Osteocyte (in vitro differentiated cells): ENCODE measurements around the gene SLX4IP. TPM values are rescaled to one million over a fixed set of nuclear protein-coding genes. Genes with fewer than 3 reads are reported as not detected.
"Not testable (repeated sequence)": the region's sequence is repeated elsewhere in the genome, so short reads cannot be mapped to it uniquely, and the experiment has no call there.

Source experiments
- DNase-seq: peaks from one replicate; pipeline ENCODE4 v3.0.0; 2021; ENCODE audit warnings: mixed read lengths; ENCODE audit not compliant: unreplicated experiment; ENCODE audit errors: extremely low spot score
- H3K27ac Mint-ChIP-seq: one replicate; pipeline ENCODE4 v1.8.0; 2021; ENCODE audit warnings: mild to moderate bottlenecking, mixed read lengths; ENCODE audit not compliant: unreplicated experiment
- H3K27me3 Mint-ChIP-seq: one replicate; pipeline ENCODE4 v1.8.0; 2021; ENCODE audit warnings: mixed read lengths; ENCODE audit not compliant: unreplicated experiment
- H3K36me3 Mint-ChIP-seq: one replicate; pipeline ENCODE4 v1.8.0; 2021; ENCODE audit warnings: mixed read lengths; ENCODE audit not compliant: unreplicated experiment
- H3K4me1 Mint-ChIP-seq: one replicate; pipeline ENCODE4 v1.8.0; 2021; ENCODE audit warnings: mixed read lengths; ENCODE audit not compliant: unreplicated experiment
- H3K4me3 Mint-ChIP-seq: one replicate; pipeline ENCODE4 v1.8.0; 2021; ENCODE audit warnings: mild to moderate bottlenecking, moderate library complexity, mixed read lengths; ENCODE audit not compliant: unreplicated experiment
- H3K9me3 Mint-ChIP-seq: one replicate; pipeline ENCODE4 v1.8.0; 2021; ENCODE audit warnings: mixed read lengths; ENCODE audit not compliant: unreplicated experiment
- CTCF ChIP-seq: fragments of 200-600 bp; sonication (generic); IDR thresholded peaks from 2 replicates; pipeline ENCODE4 v1.5.0; 2021; ENCODE audit warnings: antibody characterized with exemption, mild to moderate bottlenecking, moderate library complexity
- long read RNA-seq: library from polyadenylated mRNA; unstranded; transcript quantifications from one replicate; pipeline ENCODE4 v2.0.0, GENCODE V29; 2021
- total RNA-seq: library from RNA; stranded (reverse); gene quantifications from 2 replicates; pipeline ENCODE4 v1.2.1, GENCODE V29; 2021

Gene SLX4IP
- 5.4 and 6.0 TPM in 2 replicates for total RNA-seq
- long read RNA-seq, full-length matches to known transcripts: 12 of 57 reads
- long read RNA-seq, partial matches to known transcripts: 6 of 57 reads
- long read RNA-seq, other reads (novel, unspliced or antisense): 39 of 57 reads

- DNase-seq: peak; percentile 94
- Mint-ChIP-seq H3K27ac (peak within 1 kb of the TSS; percentile 97), H3K4me3 (peak within 1 kb of the TSS; percentile 92), H3K4me1 (peaks cover 25% of the 10 kb centered on the region), H3K9me3 (no peaks in the 10 kb centered on the region), H3K36me3 (no peaks in the 10 kb centered on the region), H3K27me3 (no peaks in the 10 kb centered on the region)
- no peak for TF ChIP-seq CTCF
These were observed at the start of gene SLX4IP for GRCh38 chr20:10434832-10435812. Gene SLX4IP, plus strand, starts transcription at chr20:10435305. Its CDS starts 22,900 bp downstream, at chr20:10458205.

GRCh38 chr20:10385850-10386544 is 49.1 kb upstream of the SLX4IP start:
- H3K4me3 Mint-ChIP-seq: no peak overlapping the region
- TF ChIP-seq CTCF: no peak
- no peaks in the 10 kb centered on the region for H3K36me3 Mint-ChIP-seq
- H3K4me1 Mint-ChIP-seq: peaks cover 6% of the 10 kb centered on the region
- H3K27ac Mint-ChIP-seq: no peak overlapping the region
- H3K9me3 Mint-ChIP-seq: no peaks in the 10 kb centered on the region
- H3K27me3 Mint-ChIP-seq: no peaks in the 10 kb centered on the region
- no peak for DNase-seq

- H3K4me3 Mint-ChIP-seq: no peak overlapping the region
- H3K36me3 Mint-ChIP-seq: no peaks in the 10 kb centered on the region
- DNase-seq: no peak
- no peak for TF ChIP-seq CTCF
- no peak overlapping the region for H3K27ac Mint-ChIP-seq
- H3K27me3 Mint-ChIP-seq: no peaks in the 10 kb centered on the region
- no peaks in the 10 kb centered on the region for H3K9me3 Mint-ChIP-seq
- H3K4me1 Mint-ChIP-seq: peaks cover 6% of the 10 kb centered on the region
These were observed 47.4 kb upstream of the SLX4IP start for GRCh38 chr20:10387686-10388085.

GRCh38 chr20:10388597-10388996 is 46.5 kb upstream of the SLX4IP start:
- peaks cover 6% of the 10 kb centered on the region for H3K4me1 Mint-ChIP-seq
- H3K36me3 Mint-ChIP-seq: no peaks in the 10 kb centered on the region
- no peak for DNase-seq
- TF ChIP-seq CTCF: no peak
- no peak overlapping the region for H3K4me3 Mint-ChIP-seq
- H3K27ac Mint-ChIP-seq: no peak overlapping the region
- no peaks in the 10 kb centered on the region for H3K9me3 Mint-ChIP-seq
- H3K27me3 Mint-ChIP-seq: no peaks in the 10 kb centered on the region

GRCh38 chr20:10390709-10391108 is 44.4 kb upstream of the SLX4IP start:
- TF ChIP-seq CTCF: no peak
- H3K4me3 Mint-ChIP-seq: no peak overlapping the region
- no peaks in the 10 kb centered on the region for H3K36me3 Mint-ChIP-seq
- no peaks in the 10 kb centered on the region for H3K27me3 Mint-ChIP-seq
- no peak overlapping the region for H3K27ac Mint-ChIP-seq
- no peak for DNase-seq
- peaks cover 6% of the 10 kb centered on the region for H3K4me1 Mint-ChIP-seq
- no peaks in the 10 kb centered on the region for H3K9me3 Mint-ChIP-seq

- not testable (repeated sequence) for H3K4me3 Mint-ChIP-seq, H3K36me3 Mint-ChIP-seq, H3K27ac Mint-ChIP-seq, H3K27me3 Mint-ChIP-seq, DNase-seq, H3K4me1 Mint-ChIP-seq, H3K9me3 Mint-ChIP-seq
These were observed 40.4 kb upstream of the SLX4IP start for GRCh38 chr20:10394752-10395151.
